Fibroblast of lung (primary cell): ENCODE data around the gene LCNL1. TPM values are rescaled to one million over a fixed set of nuclear protein-coding genes. Genes with fewer than 3 reads are reported as not detected.

Experiments
- DNase-seq, 2 donors: peaks; one replicate each; pipeline versions ENCODE4 v3.0.0 to v3.0.0-alpha.2; 2010; ENCODE audit warnings: low read depth in 2 of 2
- H2AFZ ChIP-seq: 2 replicates; pipeline ENCODE4 v1.5.1; 2012; ENCODE audit warnings: low read length, control low read depth, inconsistent platforms
- H3K27ac ChIP-seq: 2 replicates; pipeline ENCODE4 v1.5.1; 2011; ENCODE audit warnings: low read length, control low read depth; ENCODE audit not compliant: insufficient read depth
- H3K27me3 ChIP-seq: 2 replicates; pipeline ENCODE4 v1.5.1; 2011; ENCODE audit warnings: mild to moderate bottlenecking, low read length; ENCODE audit not compliant: control insufficient read depth, insufficient read depth
- H3K36me3 ChIP-seq: 2 replicates; pipeline ENCODE4 v1.5.1; 2011; ENCODE audit warnings: low read length; ENCODE audit not compliant: control insufficient read depth, insufficient read depth
- H3K4me1 ChIP-seq: 2 replicates; pipeline ENCODE4 v1.5.1; 2011; ENCODE audit warnings: low read length; ENCODE audit not compliant: control insufficient read depth, insufficient read depth; ENCODE audit errors: extremely low read depth
- H3K4me2 ChIP-seq: 2 replicates; pipeline ENCODE4 v1.5.1; 2011; ENCODE audit warnings: low read length, control low read depth; ENCODE audit not compliant: insufficient read depth; ENCODE audit errors: extremely low read depth
- H3K4me3 ChIP-seq, 4 experiments: fragments of 200-600 bp in 1 of 4; sonication (generic) in 1 of 4; replicated peaks in 1 of 4; 2 replicates each; pipeline ENCODE4 v1.5.1; 2011 to 2016; ENCODE audit warnings: low read length in 4 of 4, low read depth in 3 of 4, mild to moderate bottlenecking in 3 of 4, control low read depth in 2 of 4, inconsistent platforms in 1 of 4, mixed read lengths in 1 of 4; ENCODE audit not compliant: insufficient read depth in 1 of 4; ENCODE audit errors: control extremely low read depth in 1 of 4
- H3K79me2 ChIP-seq: 2 replicates; pipeline ENCODE4 v1.5.1; 2012; ENCODE audit warnings: mild to moderate bottlenecking, low read length, inconsistent platforms; ENCODE audit not compliant: control insufficient read depth, insufficient read depth
- H3K9ac ChIP-seq: 2 replicates; pipeline ENCODE4 v1.5.1; 2011; ENCODE audit warnings: mild to moderate bottlenecking, low read length, control low read depth; ENCODE audit not compliant: insufficient read depth
- H3K9me3 ChIP-seq: 2 replicates; pipeline ENCODE4 v1.5.1; 2012; ENCODE audit warnings: low read depth, low read length; ENCODE audit not compliant: control insufficient read depth, insufficient read depth
- H4K20me1 ChIP-seq: 2 replicates; pipeline ENCODE4 v1.5.1; 2011; ENCODE audit warnings: low read length; ENCODE audit not compliant: control insufficient read depth, insufficient read depth; ENCODE audit errors: extremely low read depth
- EZH2 ChIP-seq: IDR thresholded peaks from 2 replicates; pipeline ENCODE4 v1.5.1; 2012; ENCODE audit warnings: low read length, control low read depth, mild to moderate bottlenecking; ENCODE audit errors: missing control alignments
- polyA plus RNA-seq, 2 donors: library from polyadenylated mRNA; depleted of rRNA in 1 of 2; stranded (reverse) in 1 of 2; unstranded in 1 of 2; fragments of >200 nt; gene quantifications; 2 replicates each; pipeline ENCODE4 v1.2.1, GENCODE V29; 2011 to 2012; ENCODE audit warnings: missing spikeins in 1 of 2
- total RNA-seq: library from RNA; depleted of rRNA; stranded (reverse); fragments of >200 nt; gene quantifications from 2 replicates; pipeline ENCODE4 v1.2.1, GENCODE V29; 2014
- TF ChIP-seq, protein P1 (sequence below), 2 donors: IDR thresholded peaks in 1 of 2; conservative IDR thresholded peaks in 1 of 2; 1 replicate in 1 of 2; 2 replicates in 1 of 2; pipeline ENCODE4 v1.5.1; 2011 to 2012; ENCODE audit warnings: low read length in 2 of 2, control low read depth in 1 of 2, inconsistent platforms in 1 of 2, low read depth in 1 of 2, mild to moderate bottlenecking in 1 of 2

The LCNL1 gene
- total and polyA plus RNA-seq, 2 donors (not counting 1 experiment from before 2014, with no cell fraction given) = 1.4 to 6.3 TPM

DNA sequence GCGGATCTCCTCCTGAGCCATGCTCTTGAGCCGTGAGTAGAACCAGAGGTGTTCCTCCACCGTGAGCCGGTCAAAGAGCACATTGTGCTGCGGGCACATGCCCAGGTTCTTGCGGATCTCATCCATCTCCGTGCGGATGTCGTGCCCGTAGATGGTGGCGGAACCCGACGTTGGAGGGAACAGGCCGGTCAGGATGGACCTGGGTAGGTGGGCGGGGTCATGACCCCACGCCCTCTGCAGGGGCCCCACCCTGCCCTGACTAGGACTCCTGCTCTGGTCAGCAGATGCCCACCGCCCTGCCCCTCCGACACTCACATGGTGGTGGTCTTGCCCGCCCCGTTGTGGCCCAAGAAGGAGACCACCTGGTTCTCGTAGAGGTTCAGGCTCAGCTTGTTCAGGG lies 33.2 kb downstream of the LCNL1 start:
- H3K36me3 ChIP-seq = peaks cover 12% of the 10 kb centered on the region
- no peak for DNase-seq
- no peaks in the 10 kb centered on the region for H3K9me3 ChIP-seq

DNA sequence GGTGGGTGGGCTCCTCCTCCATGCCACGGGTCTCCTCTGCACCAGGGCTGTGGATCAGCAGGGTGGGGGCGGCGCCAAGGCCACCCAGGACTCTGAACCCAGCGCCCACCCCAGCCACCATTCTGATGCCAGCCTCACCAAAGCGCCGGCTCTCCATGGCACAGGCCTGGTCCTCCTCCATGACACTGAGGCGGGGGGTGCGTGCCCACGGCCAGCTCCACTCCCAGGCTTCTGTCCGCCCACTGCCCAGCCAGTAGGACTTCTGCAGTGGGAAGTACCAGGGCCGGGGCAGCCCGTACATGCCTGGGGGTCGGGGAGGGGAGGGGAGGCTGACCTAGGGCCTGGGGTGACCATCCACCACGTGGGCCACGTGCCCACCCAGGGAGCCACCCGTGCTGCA lies 33.6 kb downstream of the LCNL1 start:
- H3K27ac ChIP-seq = no peak overlapping the region
- no peak overlapping the region for H3K9ac ChIP-seq
- peaks cover 11% of the 10 kb centered on the region for H3K36me3 ChIP-seq
- no peak overlapping the region for H3K4me2 ChIP-seq
- no peak overlapping the region for H3K4me3 ChIP-seq
- TF ChIP-seq, protein P1, sequence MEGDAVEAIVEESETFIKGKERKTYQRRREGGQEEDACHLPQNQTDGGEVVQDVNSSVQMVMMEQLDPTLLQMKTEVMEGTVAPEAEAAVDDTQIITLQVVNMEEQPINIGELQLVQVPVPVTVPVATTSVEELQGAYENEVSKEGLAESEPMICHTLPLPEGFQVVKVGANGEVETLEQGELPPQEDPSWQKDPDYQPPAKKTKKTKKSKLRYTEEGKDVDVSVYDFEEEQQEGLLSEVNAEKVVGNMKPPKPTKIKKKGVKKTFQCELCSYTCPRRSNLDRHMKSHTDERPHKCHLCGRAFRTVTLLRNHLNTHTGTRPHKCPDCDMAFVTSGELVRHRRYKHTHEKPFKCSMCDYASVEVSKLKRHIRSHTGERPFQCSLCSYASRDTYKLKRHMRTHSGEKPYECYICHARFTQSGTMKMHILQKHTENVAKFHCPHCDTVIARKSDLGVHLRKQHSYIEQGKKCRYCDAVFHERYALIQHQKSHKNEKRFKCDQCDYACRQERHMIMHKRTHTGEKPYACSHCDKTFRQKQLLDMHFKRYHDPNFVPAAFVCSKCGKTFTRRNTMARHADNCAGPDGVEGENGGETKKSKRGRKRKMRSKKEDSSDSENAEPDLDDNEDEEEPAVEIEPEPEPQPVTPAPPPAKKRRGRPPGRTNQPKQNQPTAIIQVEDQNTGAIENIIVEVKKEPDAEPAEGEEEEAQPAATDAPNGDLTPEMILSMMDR (conservative IDR thresholded peaks at IDR 0.05 in 1 of 2, IDR thresholded peaks at IDR 0.05 in 1 of 2; ENCODE audit: low read depth in 1 of 2, low read length in 2 of 2) = no peak
- no peak for TF ChIP-seq EZH2
- H3K27me3 ChIP-seq = no peaks in the 10 kb centered on the region
- H3K4me1 ChIP-seq = no peaks in the 10 kb centered on the region
- H2AFZ ChIP-seq = no peak overlapping the region
- H3K9me3 ChIP-seq = no peaks in the 10 kb centered on the region
- H4K20me1 ChIP-seq = no peaks in the 10 kb centered on the region
- no peak for DNase-seq
- H3K79me2 ChIP-seq = no peaks in the 10 kb centered on the region

More for the DNA sequence above, 33.2 kb downstream of the LCNL1 start:
- no peak overlapping the region for H3K4me3 ChIP-seq
- H3K79me2 ChIP-seq = no peaks in the 10 kb centered on the region
- no peak overlapping the region for H2AFZ ChIP-seq
- H3K9ac ChIP-seq = no peak overlapping the region
- no peaks in the 10 kb centered on the region for H3K27me3 ChIP-seq
- H3K4me1 ChIP-seq = no peaks in the 10 kb centered on the region
- no peaks in the 10 kb centered on the region for H4K20me1 ChIP-seq
- no peak for TF ChIP-seq EZH2
- TF ChIP-seq, protein P1 (conservative IDR thresholded peaks at IDR 0.05 in 1 of 2, IDR thresholded peaks at IDR 0.05 in 1 of 2; ENCODE audit: low read depth in 1 of 2, low read length in 2 of 2) = no peak
- H3K4me2 ChIP-seq = no peak overlapping the region
- H3K27ac ChIP-seq = no peak overlapping the region

DNA sequence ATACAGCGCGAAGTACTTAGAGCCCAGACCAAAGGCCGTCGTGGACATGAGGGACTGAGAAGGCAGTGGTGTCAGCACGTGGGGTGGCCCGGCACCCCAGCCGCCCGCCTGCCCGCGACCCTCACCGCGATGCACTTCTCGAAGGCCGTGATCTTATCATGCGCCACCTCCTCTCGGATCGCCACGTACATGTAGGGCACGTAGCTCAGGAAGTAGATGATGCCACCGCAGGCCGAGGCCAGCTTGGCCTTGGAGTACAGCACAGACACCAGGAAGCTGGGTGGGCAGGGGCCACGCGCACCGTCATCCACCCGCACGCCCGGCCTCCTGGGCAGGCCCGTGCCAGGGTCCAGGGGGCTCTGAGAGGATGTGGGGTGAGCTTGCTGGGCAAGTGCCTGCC lies 34.3 kb downstream of the LCNL1 start:
- H3K79me2 ChIP-seq = no peaks in the 10 kb centered on the region
- no peaks in the 10 kb centered on the region for H3K9me3 ChIP-seq
- no peak for TF ChIP-seq EZH2
- TF ChIP-seq, protein P1 (conservative IDR thresholded peaks at IDR 0.05 in 1 of 2, IDR thresholded peaks at IDR 0.05 in 1 of 2; ENCODE audit: low read depth in 1 of 2, low read length in 2 of 2) = no peak
- H2AFZ ChIP-seq = no peak overlapping the region
- H3K4me2 ChIP-seq = no peak overlapping the region
- no peaks in the 10 kb centered on the region for H3K27me3 ChIP-seq
- H4K20me1 ChIP-seq = no peaks in the 10 kb centered on the region
- H3K9ac ChIP-seq = no peak overlapping the region
- DNase-seq = no peak
- H3K4me1 ChIP-seq = no peaks in the 10 kb centered on the region
- H3K4me3 ChIP-seq = no peak overlapping the region
- peaks cover 10% of the 10 kb centered on the region for H3K36me3 ChIP-seq
- no peak overlapping the region for H3K27ac ChIP-seq
